DMS153 treated with DMSO at 0.1 percent for 48 hours (cell line): ENCODE results near the gene SON.

Experiments
- DNase-seq: peaks from one replicate; lab custom pipeline; 2025; ENCODE audit not compliant: unreplicated experiment; lab: John Stamatoyannopoulos, UW

The SON gene

DNA sequence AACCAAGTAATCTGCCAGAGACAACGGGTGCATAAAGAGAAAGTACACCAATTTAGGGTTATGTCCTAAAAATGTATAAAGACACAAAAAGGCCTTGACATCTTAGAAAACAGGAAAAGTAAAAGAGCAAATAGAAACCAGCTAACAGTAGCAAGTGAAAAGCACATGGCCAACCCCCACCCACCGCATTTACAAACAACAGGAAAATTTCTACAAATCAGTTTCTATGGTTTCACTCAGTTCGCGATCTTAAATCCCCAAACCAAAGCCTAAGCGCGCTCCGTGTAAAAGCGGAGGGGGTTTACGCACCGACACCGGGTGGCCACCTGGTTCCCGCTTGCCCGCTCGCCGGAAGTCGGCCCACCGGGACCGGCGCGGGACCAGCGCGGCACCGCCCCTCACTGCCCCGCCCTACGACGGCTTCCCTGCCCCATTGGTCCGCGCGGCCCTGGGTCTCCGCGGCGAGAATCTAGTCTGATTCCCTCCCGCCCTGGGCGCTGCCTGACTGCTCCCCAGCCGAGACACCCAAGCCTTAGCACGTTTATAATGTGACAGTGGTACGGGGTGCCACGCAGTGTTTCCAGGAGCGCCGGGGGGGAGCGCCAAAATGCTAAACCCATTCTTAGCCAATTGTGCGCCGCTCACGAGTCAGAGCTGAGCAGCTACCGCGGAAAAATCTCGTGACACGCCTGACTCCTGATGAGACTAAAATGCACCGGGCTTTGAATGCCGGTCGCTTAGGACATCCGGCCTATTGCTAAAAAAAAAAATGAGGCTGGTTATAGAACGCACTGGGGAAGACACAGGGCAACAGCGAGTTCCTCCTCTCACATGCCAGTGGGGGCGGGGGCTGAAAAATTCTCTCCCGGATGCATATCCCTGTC, 840 bp upstream of the SON start, which contains the start of gene GART:
GART (minus strand) TSS at position 362 of the 884 bp plus-strand sequence. CDS start 2,802 bp downstream, outside the sequence.
- DNase-seq = peak; percentile 71

DNA sequence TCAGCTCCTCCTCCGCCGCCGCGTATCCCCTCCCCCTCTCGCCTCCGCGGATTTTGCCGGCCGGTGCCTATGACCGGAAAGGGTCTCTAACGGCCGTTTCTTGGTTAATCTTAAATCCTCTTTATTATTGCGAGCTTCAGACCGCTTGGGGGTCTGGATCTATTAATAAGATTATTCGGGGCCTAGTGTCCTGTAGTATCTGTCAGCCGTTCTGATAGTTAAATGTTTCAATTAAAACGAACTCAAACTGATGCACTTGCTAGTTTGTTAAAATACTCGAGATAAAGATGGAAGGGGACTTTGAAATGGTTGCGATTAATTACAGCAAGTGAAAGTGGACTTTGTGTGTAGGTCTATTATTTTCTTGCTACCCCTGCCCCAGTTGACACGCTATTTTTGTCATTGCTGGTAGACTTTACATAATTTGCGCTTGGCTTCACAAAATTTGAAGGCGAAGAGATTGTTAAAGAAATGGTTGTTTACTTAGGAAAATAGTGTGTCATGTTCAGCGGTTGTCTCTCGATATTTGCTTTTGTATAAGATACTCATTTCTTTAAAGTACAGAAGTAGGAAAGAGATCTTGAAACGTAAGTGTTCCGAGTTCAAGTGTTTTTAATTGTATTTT, 779 bp downstream of the SON start:
- DNase-seq = no peak

DNA sequence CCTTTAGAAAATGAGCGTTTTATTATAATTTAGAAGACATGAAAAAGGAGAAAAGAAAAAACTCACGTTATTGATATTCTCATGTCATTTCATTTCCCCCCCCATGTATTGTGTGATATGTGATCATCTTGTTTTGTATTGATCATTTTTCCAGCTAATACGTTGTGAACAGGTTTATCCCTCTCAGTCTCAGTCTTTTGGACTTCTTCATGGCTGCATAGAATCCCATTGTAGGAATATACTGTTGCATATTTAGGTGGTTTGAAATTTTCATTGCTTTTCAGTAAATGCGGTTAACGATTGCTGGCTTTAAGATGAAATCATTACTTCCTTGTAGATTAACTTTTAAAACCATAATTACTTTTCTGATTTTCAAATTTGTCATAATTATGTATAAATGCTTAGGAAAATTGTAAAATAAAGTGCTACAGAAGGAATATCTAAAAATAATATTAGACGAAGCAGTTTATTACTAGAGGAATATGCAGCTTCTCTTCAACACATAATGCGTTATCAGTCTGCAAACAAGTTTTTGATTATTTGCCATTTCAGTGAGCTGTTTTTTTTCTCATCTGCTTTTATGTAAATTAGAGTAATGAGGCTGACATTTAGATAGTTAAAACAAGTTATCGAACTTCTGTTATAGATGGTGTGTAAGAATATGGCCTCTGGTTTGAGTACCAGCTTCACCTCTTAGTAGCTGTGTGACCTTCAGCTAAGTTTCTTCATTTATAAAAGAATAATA, 1.8 kb downstream of the SON start:
- no peak for DNase-seq

DNA sequence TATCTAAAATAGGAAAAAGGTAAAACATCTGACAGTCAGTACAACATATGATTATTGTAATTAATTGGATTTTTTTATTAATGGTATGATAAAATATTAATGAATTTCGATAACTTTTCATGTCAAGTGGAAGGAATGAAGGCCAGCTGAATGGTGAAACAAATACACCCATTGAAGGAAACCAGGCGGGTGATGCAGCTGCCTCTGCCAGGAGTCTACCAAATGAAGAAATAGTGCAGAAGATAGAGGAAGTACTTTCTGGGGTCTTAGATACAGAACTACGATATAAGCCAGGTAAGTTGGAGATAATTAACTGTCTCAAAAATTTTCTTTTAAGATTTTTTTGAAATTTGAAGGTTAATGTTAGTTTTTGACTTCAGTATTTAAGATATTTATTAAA, 3.2 kb downstream of the SON start:
- no peak for DNase-seq

DNA sequence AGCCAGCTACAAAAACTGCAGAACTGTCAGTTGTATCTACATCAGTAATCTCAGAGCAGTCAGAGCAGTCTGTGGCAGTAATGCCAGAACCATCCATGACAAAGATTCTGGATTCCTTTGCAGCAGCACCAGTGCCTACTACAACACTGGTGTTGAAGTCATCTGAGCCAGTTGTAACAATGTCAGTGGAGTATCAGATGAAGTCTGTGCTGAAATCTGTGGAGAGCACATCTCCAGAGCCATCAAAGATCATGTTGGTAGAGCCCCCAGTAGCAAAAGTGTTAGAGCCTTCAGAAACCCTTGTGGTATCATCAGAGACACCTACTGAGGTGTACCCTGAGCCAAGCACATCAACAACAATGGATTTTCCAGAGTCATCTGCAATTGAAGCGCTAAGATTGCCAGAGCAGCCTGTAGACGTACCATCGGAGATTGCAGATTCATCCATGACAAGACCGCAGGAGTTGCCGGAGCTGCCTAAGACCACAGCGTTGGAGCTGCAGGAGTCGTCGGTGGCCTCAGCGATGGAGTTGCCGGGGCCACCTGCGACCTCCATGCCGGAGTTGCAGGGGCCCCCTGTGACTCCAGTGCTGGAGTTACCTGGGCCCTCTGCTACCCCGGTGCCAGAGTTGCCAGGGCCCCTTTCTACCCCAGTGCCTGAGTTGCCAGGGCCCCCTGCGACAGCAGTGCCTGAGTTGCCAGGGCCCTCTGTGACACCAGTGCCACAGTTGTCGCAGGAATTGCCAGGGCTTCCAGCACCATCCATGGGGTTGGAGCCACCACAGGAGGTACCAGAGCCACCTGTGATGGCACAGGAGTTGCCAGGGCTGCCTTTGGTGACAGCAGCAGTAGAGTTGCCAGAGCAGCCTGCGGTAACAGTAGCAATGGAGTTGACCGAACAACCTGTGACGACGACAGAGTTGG, 7.3 kb downstream of the SON start:
- DNase-seq = no peak

DNA sequence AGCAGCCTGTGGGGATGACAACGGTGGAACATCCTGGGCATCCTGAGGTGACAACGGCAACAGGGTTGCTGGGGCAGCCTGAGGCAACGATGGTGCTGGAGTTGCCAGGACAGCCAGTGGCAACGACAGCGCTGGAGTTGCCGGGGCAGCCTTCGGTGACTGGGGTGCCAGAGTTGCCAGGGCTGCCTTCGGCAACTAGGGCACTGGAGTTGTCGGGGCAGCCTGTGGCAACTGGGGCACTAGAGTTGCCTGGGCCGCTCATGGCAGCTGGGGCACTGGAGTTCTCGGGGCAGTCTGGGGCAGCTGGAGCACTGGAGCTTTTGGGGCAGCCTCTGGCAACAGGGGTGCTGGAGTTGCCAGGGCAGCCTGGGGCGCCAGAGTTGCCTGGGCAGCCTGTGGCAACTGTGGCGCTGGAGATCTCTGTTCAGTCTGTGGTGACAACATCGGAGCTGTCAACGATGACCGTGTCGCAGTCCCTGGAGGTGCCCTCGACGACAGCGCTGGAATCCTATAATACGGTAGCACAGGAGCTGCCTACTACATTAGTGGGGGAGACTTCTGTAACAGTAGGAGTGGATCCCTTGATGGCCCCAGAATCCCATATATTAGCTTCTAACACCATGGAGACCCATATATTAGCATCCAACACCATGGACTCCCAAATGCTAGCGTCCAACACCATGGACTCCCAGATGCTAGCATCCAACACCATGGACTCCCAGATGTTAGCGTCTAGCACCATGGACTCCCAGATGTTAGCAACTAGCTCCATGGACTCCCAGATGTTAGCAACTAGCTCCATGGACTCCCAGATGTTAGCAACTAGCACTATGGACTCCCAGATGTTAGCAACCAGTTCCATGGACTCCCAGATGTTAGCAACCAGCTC, 8.2 kb downstream of the SON start:
- DNase-seq = no peak

DNA sequence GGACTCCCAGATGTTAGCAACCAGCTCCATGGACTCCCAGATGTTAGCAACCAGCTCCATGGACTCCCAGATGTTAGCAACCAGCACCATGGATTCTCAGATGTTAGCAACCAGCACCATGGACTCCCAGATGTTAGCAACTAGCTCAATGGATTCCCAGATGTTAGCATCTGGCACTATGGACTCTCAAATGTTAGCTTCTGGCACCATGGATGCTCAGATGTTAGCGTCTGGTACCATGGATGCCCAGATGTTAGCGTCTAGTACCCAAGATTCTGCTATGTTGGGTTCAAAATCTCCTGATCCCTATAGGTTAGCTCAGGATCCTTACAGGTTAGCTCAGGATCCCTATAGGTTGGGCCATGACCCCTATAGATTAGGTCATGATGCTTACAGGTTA, 8.8 kb downstream of the SON start:
- DNase-seq = no peak

DNA sequence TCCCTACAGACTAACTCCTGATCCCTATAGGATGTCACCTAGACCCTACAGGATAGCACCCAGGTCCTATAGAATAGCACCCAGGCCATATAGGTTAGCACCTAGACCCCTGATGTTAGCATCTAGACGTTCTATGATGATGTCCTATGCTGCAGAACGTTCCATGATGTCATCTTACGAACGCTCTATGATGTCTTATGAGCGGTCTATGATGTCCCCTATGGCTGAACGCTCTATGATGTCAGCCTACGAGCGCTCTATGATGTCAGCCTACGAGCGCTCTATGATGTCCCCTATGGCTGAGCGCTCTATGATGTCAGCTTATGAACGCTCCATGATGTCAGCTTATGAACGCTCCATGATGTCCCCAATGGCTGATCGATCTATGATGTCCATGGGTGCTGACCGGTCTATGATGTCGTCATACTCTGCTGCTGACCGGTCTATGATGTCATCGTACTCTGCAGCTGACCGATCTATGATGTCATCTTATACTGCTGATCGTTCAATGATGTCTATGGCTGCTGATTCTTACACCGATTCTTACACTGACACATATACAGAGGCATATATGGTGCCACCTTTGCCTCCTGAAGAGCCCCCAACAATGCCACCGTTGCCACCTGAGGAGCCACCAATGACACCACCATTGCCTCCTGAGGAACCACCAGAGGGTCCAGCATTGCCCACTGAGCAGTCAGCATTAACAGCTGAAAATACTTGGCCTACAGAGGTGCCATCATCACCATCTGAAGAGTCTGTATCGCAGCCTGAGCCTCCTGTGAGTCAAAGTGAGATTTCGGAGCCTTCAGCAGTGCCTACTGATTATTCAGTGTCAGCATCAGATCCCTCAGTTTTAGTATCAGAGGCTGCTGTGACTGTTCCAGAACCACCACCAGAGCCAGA, 9.5 kb downstream of the SON start:
- DNase-seq = no peak

DNA sequence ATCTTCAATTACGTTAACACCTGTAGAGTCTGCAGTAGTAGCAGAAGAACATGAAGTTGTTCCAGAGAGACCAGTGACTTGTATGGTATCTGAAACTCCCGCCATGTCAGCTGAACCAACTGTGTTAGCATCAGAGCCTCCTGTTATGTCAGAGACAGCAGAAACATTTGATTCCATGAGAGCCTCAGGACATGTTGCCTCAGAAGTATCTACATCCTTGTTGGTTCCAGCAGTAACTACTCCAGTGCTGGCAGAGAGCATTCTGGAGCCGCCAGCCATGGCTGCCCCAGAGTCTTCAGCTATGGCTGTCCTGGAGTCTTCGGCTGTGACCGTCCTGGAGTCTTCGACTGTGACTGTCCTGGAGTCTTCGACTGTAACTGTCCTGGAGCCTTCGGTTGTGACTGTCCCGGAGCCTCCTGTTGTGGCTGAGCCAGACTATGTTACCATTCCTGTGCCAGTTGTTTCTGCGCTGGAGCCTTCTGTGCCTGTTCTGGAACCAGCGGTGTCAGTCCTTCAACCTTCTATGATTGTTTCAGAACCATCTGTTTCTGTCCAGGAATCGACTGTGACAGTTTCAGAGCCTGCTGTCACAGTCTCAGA, 10.3 kb downstream of the SON start:
- DNase-seq = no peak

DNA sequence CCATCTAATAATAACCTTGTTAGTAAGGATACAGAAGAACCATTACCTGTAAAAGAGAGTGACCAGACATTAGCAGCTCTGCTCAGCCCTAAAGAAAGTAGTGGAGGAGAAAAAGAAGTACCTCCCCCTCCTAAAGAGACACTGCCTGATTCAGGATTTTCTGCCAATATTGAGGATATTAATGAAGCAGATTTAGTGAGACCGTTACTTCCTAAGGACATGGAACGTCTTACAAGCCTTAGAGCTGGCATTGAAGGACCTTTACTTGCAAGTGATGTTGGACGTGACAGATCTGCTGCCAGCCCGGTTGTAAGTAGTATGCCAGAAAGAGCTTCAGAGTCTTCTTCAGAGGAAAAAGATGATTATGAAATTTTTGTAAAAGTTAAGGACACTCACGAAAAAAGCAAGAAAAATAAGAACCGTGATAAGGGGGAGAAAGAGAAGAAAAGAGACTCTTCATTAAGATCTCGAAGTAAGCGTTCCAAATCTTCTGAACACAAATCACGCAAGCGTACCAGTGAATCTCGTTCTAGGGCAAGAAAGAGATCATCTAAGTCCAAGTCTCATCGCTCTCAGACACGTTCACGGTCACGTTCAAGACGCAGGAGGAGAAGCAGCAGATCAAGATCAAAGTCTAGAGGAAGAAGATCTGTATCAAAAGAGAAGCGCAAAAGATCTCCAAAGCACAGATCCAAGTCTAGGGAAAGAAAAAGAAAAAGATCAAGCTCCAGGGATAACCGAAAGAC, 11.6 kb downstream of the SON start:
- DNase-seq = no peak

DNA sequence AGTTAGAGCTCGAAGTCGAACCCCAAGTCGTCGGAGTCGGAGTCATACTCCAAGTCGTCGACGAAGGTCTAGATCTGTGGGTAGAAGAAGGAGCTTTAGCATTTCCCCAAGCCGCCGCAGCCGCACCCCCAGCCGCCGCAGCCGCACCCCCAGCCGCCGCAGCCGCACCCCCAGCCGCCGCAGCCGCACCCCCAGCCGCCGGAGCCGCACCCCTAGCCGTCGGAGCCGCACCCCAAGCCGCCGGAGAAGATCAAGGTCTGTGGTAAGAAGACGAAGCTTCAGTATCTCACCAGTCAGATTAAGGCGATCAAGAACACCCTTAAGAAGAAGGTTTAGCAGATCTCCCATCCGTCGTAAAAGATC, 12.1 kb downstream of the SON start:
- DNase-seq = no peak

DNA sequence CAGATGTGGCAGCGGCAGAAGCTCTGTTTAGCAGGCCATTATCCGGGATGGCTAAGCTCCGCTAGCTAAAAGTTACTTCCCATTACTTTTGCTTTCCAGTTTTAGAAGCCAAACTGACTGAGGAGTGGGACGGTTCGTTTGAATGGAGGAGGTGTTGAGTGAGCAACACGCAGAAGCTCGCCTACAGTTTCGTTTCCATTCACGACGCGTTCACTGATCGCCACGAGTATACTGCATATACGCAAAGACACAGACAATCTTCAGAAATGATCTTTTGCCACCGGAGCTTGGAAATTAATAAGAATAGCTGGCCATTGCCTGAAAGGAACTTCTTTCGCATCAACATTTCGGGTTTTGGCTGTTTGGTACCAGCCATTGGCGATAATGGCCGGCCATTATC, 14.6 kb downstream of the SON start:
- no peak for DNase-seq

DNA sequence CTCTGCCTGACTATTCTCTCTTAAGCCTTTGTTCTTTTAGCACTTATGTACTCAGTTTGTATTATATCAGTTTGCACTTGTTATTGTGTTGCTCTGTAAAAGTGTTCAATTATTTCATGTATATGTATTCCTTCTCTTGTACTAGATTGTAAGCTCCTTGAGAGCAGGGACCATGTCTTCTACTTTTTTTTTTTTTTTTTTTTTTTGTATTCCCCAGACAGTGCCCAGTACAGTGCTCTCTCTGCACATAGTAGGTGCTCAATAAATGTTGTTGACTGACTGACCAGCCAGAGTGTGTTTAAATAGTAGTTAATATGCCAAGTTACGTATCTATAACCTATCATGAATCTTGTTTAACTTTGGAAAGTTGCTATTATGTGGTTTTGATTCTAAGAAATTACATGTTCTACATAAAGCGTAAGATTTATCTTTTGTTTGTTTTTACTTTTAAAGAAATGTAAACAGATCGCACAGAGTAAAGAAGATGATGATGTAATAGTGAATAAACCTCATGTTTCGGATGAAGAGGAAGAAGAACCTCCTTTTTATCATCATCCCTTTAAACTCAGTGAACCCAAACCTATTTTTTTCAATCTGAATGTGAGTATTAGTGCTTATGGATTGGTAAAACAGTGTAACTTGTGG, 16.1 kb downstream of the SON start:
- DNase-seq = no peak

DNA sequence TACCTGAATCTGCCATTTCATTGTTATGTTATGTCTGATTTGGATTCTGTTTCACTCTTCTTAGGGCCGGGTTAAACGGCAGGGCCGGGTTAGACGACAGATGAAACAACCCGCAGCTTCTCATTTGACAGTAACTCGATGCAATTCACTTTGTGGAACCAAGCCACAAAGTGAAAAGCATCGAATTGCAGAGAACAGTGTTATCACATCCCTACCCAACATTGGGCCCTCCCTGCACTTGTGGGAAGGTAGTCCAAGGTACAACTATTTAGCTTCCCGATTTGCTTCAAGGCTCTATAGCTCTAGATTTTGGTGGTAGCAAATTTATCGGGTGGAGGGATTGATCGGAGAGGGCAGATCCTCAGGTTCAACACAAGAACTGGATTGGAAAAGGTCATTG, 17.0 kb downstream of the SON start:
- no peak for DNase-seq

DNA sequence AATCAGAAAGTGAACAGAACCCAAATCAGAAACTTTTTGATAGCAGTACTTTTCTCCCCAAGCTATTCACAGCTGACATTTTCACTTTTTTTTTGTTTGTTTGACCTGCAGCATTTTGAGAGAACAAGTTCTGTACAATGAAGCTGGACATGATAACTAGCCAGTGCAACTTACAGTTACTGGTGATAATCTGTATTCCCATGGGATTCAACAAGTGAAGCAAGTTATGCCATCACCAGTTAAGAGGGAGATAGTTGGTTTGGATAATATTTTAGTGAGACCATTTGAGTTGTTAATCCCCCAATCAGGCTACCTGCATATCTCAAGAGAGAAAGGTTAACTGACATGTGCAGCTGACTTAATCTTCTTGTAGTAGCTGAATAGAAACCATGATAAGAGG, 18.1 kb downstream of the SON start:
- no peak for DNase-seq

DNA sequence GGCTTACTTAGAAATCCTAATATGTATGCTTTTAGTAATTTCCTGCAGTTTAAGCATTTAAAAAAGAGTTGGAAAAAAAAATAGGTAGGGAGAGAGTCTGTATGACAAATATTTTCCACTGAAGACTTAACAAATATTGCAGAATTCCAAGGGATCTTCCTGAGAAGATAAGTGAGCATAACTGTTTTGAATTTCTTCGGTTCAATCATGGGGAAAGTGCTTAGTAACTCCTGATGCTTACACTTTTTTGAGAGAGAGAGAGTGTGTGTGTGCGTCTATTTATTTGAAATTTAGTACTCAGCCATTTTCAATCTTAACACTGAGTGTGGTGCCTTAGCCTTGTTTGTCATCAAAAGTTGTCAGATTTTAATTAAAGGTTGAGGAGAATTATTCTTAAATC, 18.5 kb downstream of the SON start:
- DNase-seq = no peak

DNA sequence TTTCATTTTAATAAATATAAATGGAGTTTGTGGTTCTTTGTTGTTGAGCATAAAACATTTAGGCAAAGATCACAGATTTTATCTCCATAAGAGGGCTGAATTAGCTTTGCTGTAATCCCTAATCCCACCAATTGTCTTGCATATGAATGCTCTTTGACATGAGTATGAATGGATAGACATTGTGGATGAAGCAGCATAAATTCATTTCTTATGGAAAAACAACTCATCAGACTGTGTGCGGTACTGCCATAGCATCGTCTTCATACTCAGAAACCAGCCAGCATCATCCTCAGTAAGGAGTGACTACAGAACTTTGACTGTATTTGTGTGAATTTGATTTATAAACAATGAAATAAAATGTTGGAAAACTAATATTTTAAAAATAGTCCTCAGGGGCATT, 19.6 kb downstream of the SON start:
- no peak for DNase-seq
